Neural cell (in vitro differentiated cells): ENCODE data around the gene KCNJ4. TPM values are rescaled to one million over a fixed set of nuclear protein-coding genes. Genes with fewer than 3 reads are reported as not detected.

Experiments used
- H2AFZ ChIP-seq: fragments of 200-600, 300-800 bp; sonication (generic), shearing (Covaris generic); 2 replicates; pipeline ENCODE4 v1.6.0; 2014; ENCODE audit warnings: low read depth, mild to moderate bottlenecking, antibody characterized with exemption, low read length, moderate library complexity
- H3F3A ChIP-seq: fragments of 200-600 bp; shearing (Covaris generic); 2 replicates; pipeline ENCODE4 v1.6.1; 2016; ENCODE audit warnings: mild to moderate bottlenecking, moderate library complexity, mixed read lengths, antibody characterized with exemption, low read length; ENCODE audit not compliant: insufficient read depth, poor library complexity, severe bottlenecking
- H3K27ac ChIP-seq: fragments of 200-600, 300-800 bp; sonication (generic), shearing (Covaris generic); 2 replicates; pipeline ENCODE4 v1.5.1; 2014; ENCODE audit warnings: mild to moderate bottlenecking, low read length, moderate library complexity
- H3K27me3 ChIP-seq: fragments of 300-800, 200-600 bp; sonication (generic), shearing (Covaris generic); 2 replicates; pipeline ENCODE4 v1.6.0; 2014; ENCODE audit warnings: mild to moderate bottlenecking, low read depth, low read length, moderate library complexity; ENCODE audit not compliant: insufficient read depth
- H3K36me3 ChIP-seq: fragments of 300-800, 200-600 bp; sonication (generic), shearing (Covaris generic); 2 replicates; pipeline ENCODE4 v1.5.1; 2014; ENCODE audit warnings: mild to moderate bottlenecking, antibody characterized with exemption, low read length, moderate library complexity; ENCODE audit not compliant: insufficient read depth
- H3K4me2 ChIP-seq: fragments of 300-800, 200-600 bp; sonication (generic), shearing (Covaris generic); 2 replicates; pipeline ENCODE4 v1.6.0; 2014; ENCODE audit warnings: mild to moderate bottlenecking, low read length
- H3K4me3 ChIP-seq: fragments of 300-800, 200-600 bp; sonication (generic), shearing (Covaris generic); 2 replicates; pipeline ENCODE4 v1.5.1; 2014; ENCODE audit warnings: mild to moderate bottlenecking, low read length, moderate library complexity
- H3K79me2 ChIP-seq: fragments of 200-600 bp; shearing (Covaris generic); replicated peaks from 2 replicates; pipeline ENCODE4 v1.6.0; 2014; ENCODE audit warnings: mild to moderate bottlenecking, low read length, moderate library complexity; ENCODE audit not compliant: insufficient read depth
- H3K9ac ChIP-seq: fragments of 300-800, 200-600 bp; sonication (generic), shearing (Covaris generic); 2 replicates; pipeline ENCODE4 v1.6.1; 2016; ENCODE audit warnings: mild to moderate bottlenecking, low read length, mixed read lengths
- H3K9me2 ChIP-seq: fragments of 200-600 bp; shearing (Covaris generic); 2 replicates; pipeline ENCODE4 v1.6.1; 2016; ENCODE audit warnings: mild to moderate bottlenecking, low read length, mixed read lengths; ENCODE audit not compliant: insufficient read depth
- H3K9me3 ChIP-seq: fragments of 200-600, 300-800 bp; sonication (generic), shearing (Covaris generic); 2 replicates; pipeline ENCODE4 v1.6.1; 2016; ENCODE audit warnings: mild to moderate bottlenecking, mixed run types, low read length, moderate library complexity, mixed read lengths
- H4K20me1 ChIP-seq: fragments of 200-600 bp; shearing (Covaris generic); 2 replicates; pipeline ENCODE4 v1.6.1; 2016; ENCODE audit warnings: mild to moderate bottlenecking, mixed run types; ENCODE audit not compliant: insufficient read depth
- EP300 ChIP-seq: fragments of 450-650 bp; conservative IDR thresholded peaks from 2 replicates; pipeline ENCODE4 v1.6.1; 2014; ENCODE audit warnings: antibody characterized with exemption, mild to moderate bottlenecking, moderate library complexity; ENCODE audit not compliant: poor library complexity, severe bottlenecking
- EZH2 ChIP-seq: fragments of 200-600, 300-800 bp; shearing (Covaris generic), sonication (generic); IDR thresholded peaks from 2 replicates; pipeline ENCODE4 v1.6.1; 2014; ENCODE audit warnings: antibody characterized with exemption, low read length, borderline replicate concordance, mild to moderate bottlenecking; ENCODE audit not compliant: insufficient read depth, poor library complexity, severe bottlenecking
- MXI1 ChIP-seq: fragments of 450-650 bp; conservative IDR thresholded peaks from 2 replicates; pipeline ENCODE4 v1.6.1; 2014; ENCODE audit warnings: antibody characterized with exemption, mild to moderate bottlenecking; ENCODE audit not compliant: poor library complexity, severe bottlenecking
- POLR2AphosphoS5 ChIP-seq: IDR thresholded peaks from 2 replicates; pipeline ENCODE4 v1.6.1; 2012
- RAD21 ChIP-seq: fragments of 450-650 bp; conservative IDR thresholded peaks from 2 replicates; pipeline ENCODE4 v1.6.1; 2014; ENCODE audit warnings: antibody characterized with exemption, mild to moderate bottlenecking, moderate library complexity
- SMC3 ChIP-seq: fragments of 450-650 bp; conservative IDR thresholded peaks from 2 replicates; pipeline ENCODE4 v1.6.1; 2014; ENCODE audit warnings: antibody characterized with exemption, mild to moderate bottlenecking, moderate library complexity; ENCODE audit not compliant: poor library complexity
- TAF1 ChIP-seq: IDR thresholded peaks from 2 replicates; pipeline ENCODE4 v1.6.1; 2012; ENCODE audit warnings: low read depth
- polyA plus RNA-seq: library from polyadenylated mRNA; depleted of rRNA; stranded (reverse); fragments of >200 nt; gene quantifications from 2 replicates; pipeline ENCODE4 v1.2.3, GENCODE V29; 2014
- TF ChIP-seq, protein P1 (sequence below): fragments of 450-650 bp; IDR thresholded peaks from 2 replicates; pipeline ENCODE4 v1.5.1; 2014; ENCODE audit warnings: antibody characterized with exemption, mild to moderate bottlenecking, moderate library complexity; ENCODE audit not compliant: poor library complexity, severe bottlenecking
- TF ChIP-seq, protein P2 (sequence below): IDR thresholded peaks from 2 replicates; pipeline ENCODE4 v1.6.1; 2012; ENCODE audit warnings: borderline replicate concordance

The KCNJ4 gene
- polyA plus RNA-seq, 1 donor from 2014 or later, result 1.7 TPM

DNA sequence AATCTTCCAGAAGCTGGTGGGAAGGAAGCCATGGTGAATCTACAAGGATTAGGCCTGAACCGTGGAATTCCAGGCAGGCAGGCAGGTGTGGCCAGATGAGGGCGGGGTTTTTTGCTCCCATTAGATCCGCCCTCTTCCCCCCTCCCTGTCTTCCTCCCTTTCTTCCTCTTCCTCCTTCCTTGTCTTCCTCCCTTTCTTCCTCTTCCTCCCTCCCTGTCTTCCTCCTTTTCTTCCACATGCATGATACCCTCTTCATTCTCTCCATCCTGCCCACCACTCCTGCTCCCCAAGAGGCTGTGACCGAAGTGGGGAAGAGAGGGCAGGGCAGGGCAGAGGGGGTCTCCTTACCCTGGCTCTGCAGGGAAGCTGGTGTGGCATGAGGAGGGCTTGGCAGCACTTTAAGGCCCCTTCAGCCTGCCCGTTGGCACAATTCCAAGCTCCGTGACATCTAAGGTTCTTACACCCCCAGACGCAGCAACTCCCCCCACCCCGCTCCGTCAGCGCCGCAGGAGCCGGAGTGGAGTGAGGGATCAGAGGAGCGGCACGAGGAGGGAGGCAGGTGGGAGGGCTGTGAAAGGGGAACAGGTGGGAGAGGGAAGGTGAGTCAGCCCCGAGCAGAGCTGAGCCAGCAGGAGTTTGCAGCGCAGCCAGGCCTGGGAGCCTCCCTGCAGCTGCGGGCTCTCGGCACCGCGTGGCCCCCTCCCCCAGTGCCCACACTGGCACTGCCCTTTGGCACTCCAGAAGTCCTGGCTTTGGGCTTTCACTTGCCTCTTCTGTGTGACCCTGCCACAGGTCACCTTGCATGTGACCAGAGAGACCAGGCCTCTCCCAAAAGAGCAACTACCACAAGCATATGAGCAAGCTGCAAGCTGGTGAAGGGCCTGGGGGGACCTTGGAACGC is 32.1 kb downstream of the KCNJ4 start:
- Histone ChIP-seq H3K9me3 (no peaks in the 10 kb centered on the region), H3K9me2 (no peaks in the 10 kb centered on the region), H3K4me2 (no peak overlapping the region), H3K27ac (no peak overlapping the region), H3K4me3 (no peak overlapping the region), H2AFZ (no peak overlapping the region), H3K79me2 (no peaks in the 10 kb centered on the region), H3K27me3 (no peaks in the 10 kb centered on the region), H4K20me1 (no peaks in the 10 kb centered on the region), H3F3A (no peaks in the 10 kb centered on the region), H3K36me3 (no peaks in the 10 kb centered on the region), H3K9ac (no peak overlapping the region)
- TF ChIP-seq RAD21 (no peak), POLR2AphosphoS5 (no peak), EZH2 (no peak), TAF1 (no peak), MXI1 (no peak), SMC3 (no peak), EP300 (no peak)
- TF ChIP-seq, protein P1, sequence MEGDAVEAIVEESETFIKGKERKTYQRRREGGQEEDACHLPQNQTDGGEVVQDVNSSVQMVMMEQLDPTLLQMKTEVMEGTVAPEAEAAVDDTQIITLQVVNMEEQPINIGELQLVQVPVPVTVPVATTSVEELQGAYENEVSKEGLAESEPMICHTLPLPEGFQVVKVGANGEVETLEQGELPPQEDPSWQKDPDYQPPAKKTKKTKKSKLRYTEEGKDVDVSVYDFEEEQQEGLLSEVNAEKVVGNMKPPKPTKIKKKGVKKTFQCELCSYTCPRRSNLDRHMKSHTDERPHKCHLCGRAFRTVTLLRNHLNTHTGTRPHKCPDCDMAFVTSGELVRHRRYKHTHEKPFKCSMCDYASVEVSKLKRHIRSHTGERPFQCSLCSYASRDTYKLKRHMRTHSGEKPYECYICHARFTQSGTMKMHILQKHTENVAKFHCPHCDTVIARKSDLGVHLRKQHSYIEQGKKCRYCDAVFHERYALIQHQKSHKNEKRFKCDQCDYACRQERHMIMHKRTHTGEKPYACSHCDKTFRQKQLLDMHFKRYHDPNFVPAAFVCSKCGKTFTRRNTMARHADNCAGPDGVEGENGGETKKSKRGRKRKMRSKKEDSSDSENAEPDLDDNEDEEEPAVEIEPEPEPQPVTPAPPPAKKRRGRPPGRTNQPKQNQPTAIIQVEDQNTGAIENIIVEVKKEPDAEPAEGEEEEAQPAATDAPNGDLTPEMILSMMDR, result no peak
- TF ChIP-seq, protein P2, sequence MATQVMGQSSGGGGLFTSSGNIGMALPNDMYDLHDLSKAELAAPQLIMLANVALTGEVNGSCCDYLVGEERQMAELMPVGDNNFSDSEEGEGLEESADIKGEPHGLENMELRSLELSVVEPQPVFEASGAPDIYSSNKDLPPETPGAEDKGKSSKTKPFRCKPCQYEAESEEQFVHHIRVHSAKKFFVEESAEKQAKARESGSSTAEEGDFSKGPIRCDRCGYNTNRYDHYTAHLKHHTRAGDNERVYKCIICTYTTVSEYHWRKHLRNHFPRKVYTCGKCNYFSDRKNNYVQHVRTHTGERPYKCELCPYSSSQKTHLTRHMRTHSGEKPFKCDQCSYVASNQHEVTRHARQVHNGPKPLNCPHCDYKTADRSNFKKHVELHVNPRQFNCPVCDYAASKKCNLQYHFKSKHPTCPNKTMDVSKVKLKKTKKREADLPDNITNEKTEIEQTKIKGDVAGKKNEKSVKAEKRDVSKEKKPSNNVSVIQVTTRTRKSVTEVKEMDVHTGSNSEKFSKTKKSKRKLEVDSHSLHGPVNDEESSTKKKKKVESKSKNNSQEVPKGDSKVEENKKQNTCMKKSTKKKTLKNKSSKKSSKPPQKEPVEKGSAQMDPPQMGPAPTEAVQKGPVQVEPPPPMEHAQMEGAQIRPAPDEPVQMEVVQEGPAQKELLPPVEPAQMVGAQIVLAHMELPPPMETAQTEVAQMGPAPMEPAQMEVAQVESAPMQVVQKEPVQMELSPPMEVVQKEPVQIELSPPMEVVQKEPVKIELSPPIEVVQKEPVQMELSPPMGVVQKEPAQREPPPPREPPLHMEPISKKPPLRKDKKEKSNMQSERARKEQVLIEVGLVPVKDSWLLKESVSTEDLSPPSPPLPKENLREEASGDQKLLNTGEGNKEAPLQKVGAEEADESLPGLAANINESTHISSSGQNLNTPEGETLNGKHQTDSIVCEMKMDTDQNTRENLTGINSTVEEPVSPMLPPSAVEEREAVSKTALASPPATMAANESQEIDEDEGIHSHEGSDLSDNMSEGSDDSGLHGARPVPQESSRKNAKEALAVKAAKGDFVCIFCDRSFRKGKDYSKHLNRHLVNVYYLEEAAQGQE, result no peak

GRCh38 chr22:38420734-38421133 is 34.3 kb downstream of the KCNJ4 start:
- H3K36me3 ChIP-seq, result no peaks in the 10 kb centered on the region
- no peak overlapping the region for H3K9ac ChIP-seq
- no peaks in the 10 kb centered on the region for H3K27me3 ChIP-seq
- no peak overlapping the region for H3K4me2 ChIP-seq
- no peak overlapping the region for H3K4me3 ChIP-seq
- no peaks in the 10 kb centered on the region for H3F3A ChIP-seq
- no peak for TF ChIP-seq EP300
- TF ChIP-seq POLR2AphosphoS5, result no peak
- no peak overlapping the region for H2AFZ ChIP-seq
- H3K9me3 ChIP-seq, result no peaks in the 10 kb centered on the region
- no peaks in the 10 kb centered on the region for H4K20me1 ChIP-seq
- H3K79me2 ChIP-seq, result no peaks in the 10 kb centered on the region
- no peaks in the 10 kb centered on the region for H3K9me2 ChIP-seq
- H3K27ac ChIP-seq, result no peak overlapping the region
